Keratinocyte (primary cell): ENCODE measurements around the gene CFAP54. TPM values are rescaled to one million over a fixed set of nuclear protein-coding genes. Genes with fewer than 3 reads are reported as not detected.

Source experiments
- DNase-seq: peaks from one replicate; pipeline ENCODE4 v3.0.0-alpha.2; 2011; ENCODE audit warnings: low read depth, missing footprints, low spot score
- FAIRE-seq: peaks from 2 replicates; lab custom pipeline; 2011; peaks lifted over from hg19 to GRCh38; lab: Jason Lieb, UNC
- H2AFZ ChIP-seq: 2 replicates; pipeline ENCODE4 v1.6.0; 2012; ENCODE audit warnings: low read length, control low read depth, inconsistent platforms; ENCODE audit not compliant: control insufficient read depth
- H3K27ac ChIP-seq: 2 replicates; pipeline ENCODE4 v1.5.1; 2011; ENCODE audit warnings: low read length; ENCODE audit not compliant: control insufficient read depth, insufficient read depth
- H3K27me3 ChIP-seq: 3 replicates; pipeline ENCODE4 v1.6.0; 2011; ENCODE audit warnings: low read length; ENCODE audit not compliant: control insufficient read depth, insufficient read depth; ENCODE audit errors: extremely low read depth
- H3K36me3 ChIP-seq, 2 experiments: 2 replicates in 1 of 2; 3 replicates in 1 of 2; pipeline ENCODE4 v1.5.1; 2011; ENCODE audit warnings: low read length in 2 of 2, mild to moderate bottlenecking in 1 of 2; ENCODE audit not compliant: control insufficient read depth in 2 of 2, insufficient read depth in 2 of 2; ENCODE audit errors: extremely low read depth in 1 of 2
- H3K4me1 ChIP-seq: 3 replicates; pipeline ENCODE4 v1.5.1; 2011; ENCODE audit warnings: low read length; ENCODE audit not compliant: control insufficient read depth, insufficient read depth; ENCODE audit errors: extremely low read depth
- H3K4me2 ChIP-seq: 3 replicates; pipeline ENCODE4 v1.6.0; 2011; ENCODE audit warnings: low read depth, low read length; ENCODE audit not compliant: control insufficient read depth, insufficient read depth; ENCODE audit errors: extremely low read depth
- H3K4me3 ChIP-seq, 3 experiments: fragments of 200-600 bp in 1 of 3; sonication (generic) in 1 of 3; 2 replicates in 2 of 3; 3 replicates in 1 of 3; pipeline ENCODE4 v1.5.1; 2011 to 2016; ENCODE audit warnings: low read length in 3 of 3, mild to moderate bottlenecking in 3 of 3, control low read depth in 2 of 3, inconsistent platforms in 1 of 3, low read depth in 1 of 3, mixed read lengths in 1 of 3, mixed run types in 1 of 3, moderate library complexity in 1 of 3; ENCODE audit not compliant: control insufficient read depth in 2 of 3, insufficient read depth in 2 of 3; ENCODE audit errors: extremely low read depth in 1 of 3
- H3K79me2 ChIP-seq: 2 replicates; pipeline ENCODE4 v1.6.0; 2012; ENCODE audit warnings: low read length; ENCODE audit not compliant: control insufficient read depth, insufficient read depth
- H3K9ac ChIP-seq: 3 replicates; pipeline ENCODE4 v1.6.0; 2011; ENCODE audit warnings: low read length; ENCODE audit not compliant: control insufficient read depth, insufficient read depth; ENCODE audit errors: extremely low read depth
- H3K9me1 ChIP-seq: 3 replicates; pipeline ENCODE4 v1.6.0; 2011; ENCODE audit warnings: low read length; ENCODE audit not compliant: control insufficient read depth, insufficient read depth; ENCODE audit errors: extremely low read depth
- H3K9me3 ChIP-seq: 2 replicates; pipeline ENCODE4 v1.5.1; 2012; ENCODE audit warnings: low read depth, low read length; ENCODE audit not compliant: control insufficient read depth
- H4K20me1 ChIP-seq: 3 replicates; pipeline ENCODE4 v1.6.0; 2011; ENCODE audit warnings: low read length; ENCODE audit not compliant: control insufficient read depth, insufficient read depth; ENCODE audit errors: extremely low read depth
- CTCF ChIP-seq, 3 experiments: IDR thresholded peaks in 1 of 3; conservative IDR thresholded peaks in 1 of 3; optimal IDR thresholded peaks in 1 of 3; 2 replicates in 2 of 3; 3 replicates in 1 of 3; pipeline versions ENCODE3 to v1.5.1; 2011; ENCODE audit warnings: low read length in 3 of 3, mild to moderate bottlenecking in 3 of 3, moderate library complexity in 2 of 3, control low read depth in 1 of 3, inconsistent platforms in 1 of 3; ENCODE audit not compliant: insufficient read depth in 2 of 3; ENCODE audit errors: extremely low read depth in 1 of 3
- EZH2 ChIP-seq: IDR thresholded peaks from one replicate; pipeline ENCODE4 v1.6.1; 2012; ENCODE audit warnings: inconsistent platforms, mild to moderate bottlenecking, low read length, moderate library complexity
- dilution Hi-C: fragments of 300-500 bp; cut with MboI; formaldehyde crosslinking; loops from one replicate; pipeline ENCODE4 v1.7.0; 2020; ENCODE audit warnings: low sequenced_read_pairs; ENCODE audit not compliant: extremely low pct_ligation_motif_present
- polyA plus RNA-seq, 5 experiments: library from polyadenylated mRNA; depleted of rRNA in 3 of 5; stranded (reverse) in 3 of 5; stranded (forward) in 1 of 5; unstranded in 1 of 5; fragments of >200 nt; gene quantifications; 1 replicate in 1 of 5; 2 replicates in 3 of 5; 3 replicates in 1 of 5; pipeline versions ENCODE4 v1.2.1 to v1.2.3, GENCODE V29; 2011 to 2012; ENCODE audit warnings: missing spikeins in 2 of 5, low read depth in 1 of 5, low replicate concordance in 1 of 5

CFAP54 gene
- polyA plus RNA-seq, 1 donor (not counting 4 experiments of a cell fraction or from before 2014, with no cell fraction given), result 1.2 TPM

GRCh38 chr12:96495841-96496545, 6.6 kb downstream of the CFAP54 start:
- DNase-seq (no peak), FAIRE-seq (no peak)
- Histone ChIP-seq H3K4me1 (peaks cover 20% of the 10 kb centered on the region), H3K9ac (no peak overlapping the region), H3K4me2 (no peak overlapping the region), H3K4me3 (no peak overlapping the region), H3K36me3 (no peaks in the 10 kb centered on the region), H3K9me3 (no peaks in the 10 kb centered on the region), H3K9me1 (no peaks in the 10 kb centered on the region), H3K27me3 (no peaks in the 10 kb centered on the region), H3K27ac (no peak overlapping the region), H2AFZ (no peak overlapping the region), H3K79me2 (no peaks in the 10 kb centered on the region), H4K20me1 (no peaks in the 10 kb centered on the region)
- TF ChIP-seq EZH2 (no peak), CTCF (optimal IDR thresholded peaks at IDR 0.05 in 1 of 3, IDR thresholded peaks at IDR 0.05 in 1 of 3, conservative IDR thresholded peaks at IDR 0.05 in 1 of 3; ENCODE audit: extremely low read depth in 1 of 3, insufficient read depth in 2 of 3, low read length in 3 of 3) (no peak)
- dilution Hi-C loops, result no loop called here

DNA sequence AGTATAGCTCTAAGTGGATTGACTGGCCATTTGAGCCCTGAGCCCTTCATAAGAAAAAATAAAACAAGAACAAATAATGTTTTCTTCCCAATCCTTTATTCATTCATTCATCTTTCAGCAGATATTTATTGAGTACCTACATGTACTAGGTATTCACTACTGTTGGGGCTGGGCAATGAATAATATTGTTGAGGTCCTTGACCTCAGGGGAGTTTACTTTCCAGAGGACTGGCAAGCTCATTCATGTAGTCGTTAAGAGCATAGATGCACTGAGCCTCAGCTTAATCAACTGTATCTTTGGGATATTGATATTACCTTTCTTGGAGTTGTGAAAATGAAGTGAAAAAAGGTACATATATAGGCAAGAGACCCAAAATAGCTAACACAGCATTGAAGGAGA, 7.6 kb downstream of the CFAP54 start:
- Histone ChIP-seq H2AFZ (no peak overlapping the region), H3K4me2 (no peak overlapping the region), H3K9me3 (no peaks in the 10 kb centered on the region), H3K27ac (no peak overlapping the region), H3K9ac (no peak overlapping the region), H3K79me2 (no peaks in the 10 kb centered on the region), H3K9me1 (no peaks in the 10 kb centered on the region), H3K27me3 (no peaks in the 10 kb centered on the region), H3K4me3 (no peak overlapping the region), H3K4me1 (peaks cover 28% of the 10 kb centered on the region), H4K20me1 (no peaks in the 10 kb centered on the region), H3K36me3 (no peaks in the 10 kb centered on the region)
- dilution Hi-C loops, result no loop called here
- no peak for TF ChIP-seq EZH2
- TF ChIP-seq CTCF (optimal IDR thresholded peaks at IDR 0.05 in 1 of 3, IDR thresholded peaks at IDR 0.05 in 1 of 3, conservative IDR thresholded peaks at IDR 0.05 in 1 of 3; ENCODE audit: extremely low read depth in 1 of 3, insufficient read depth in 2 of 3, low read length in 3 of 3), result no peak
- DNase-seq, result no peak
- no peak for FAIRE-seq
